ENCODE measurements around the gene CRIM1.
"Not testable (repeated sequence)": the region's sequence is repeated elsewhere in the genome, so short reads cannot be mapped to it uniquely, and the experiment has no call there.

The CRIM1 gene, protein sequence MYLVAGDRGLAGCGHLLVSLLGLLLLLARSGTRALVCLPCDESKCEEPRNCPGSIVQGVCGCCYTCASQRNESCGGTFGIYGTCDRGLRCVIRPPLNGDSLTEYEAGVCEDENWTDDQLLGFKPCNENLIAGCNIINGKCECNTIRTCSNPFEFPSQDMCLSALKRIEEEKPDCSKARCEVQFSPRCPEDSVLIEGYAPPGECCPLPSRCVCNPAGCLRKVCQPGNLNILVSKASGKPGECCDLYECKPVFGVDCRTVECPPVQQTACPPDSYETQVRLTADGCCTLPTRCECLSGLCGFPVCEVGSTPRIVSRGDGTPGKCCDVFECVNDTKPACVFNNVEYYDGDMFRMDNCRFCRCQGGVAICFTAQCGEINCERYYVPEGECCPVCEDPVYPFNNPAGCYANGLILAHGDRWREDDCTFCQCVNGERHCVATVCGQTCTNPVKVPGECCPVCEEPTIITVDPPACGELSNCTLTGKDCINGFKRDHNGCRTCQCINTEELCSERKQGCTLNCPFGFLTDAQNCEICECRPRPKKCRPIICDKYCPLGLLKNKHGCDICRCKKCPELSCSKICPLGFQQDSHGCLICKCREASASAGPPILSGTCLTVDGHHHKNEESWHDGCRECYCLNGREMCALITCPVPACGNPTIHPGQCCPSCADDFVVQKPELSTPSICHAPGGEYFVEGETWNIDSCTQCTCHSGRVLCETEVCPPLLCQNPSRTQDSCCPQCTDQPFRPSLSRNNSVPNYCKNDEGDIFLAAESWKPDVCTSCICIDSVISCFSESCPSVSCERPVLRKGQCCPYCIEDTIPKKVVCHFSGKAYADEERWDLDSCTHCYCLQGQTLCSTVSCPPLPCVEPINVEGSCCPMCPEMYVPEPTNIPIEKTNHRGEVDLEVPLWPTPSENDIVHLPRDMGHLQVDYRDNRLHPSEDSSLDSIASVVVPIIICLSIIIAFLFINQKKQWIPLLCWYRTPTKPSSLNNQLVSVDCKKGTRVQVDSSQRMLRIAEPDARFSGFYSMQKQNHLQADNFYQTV

DNA sequence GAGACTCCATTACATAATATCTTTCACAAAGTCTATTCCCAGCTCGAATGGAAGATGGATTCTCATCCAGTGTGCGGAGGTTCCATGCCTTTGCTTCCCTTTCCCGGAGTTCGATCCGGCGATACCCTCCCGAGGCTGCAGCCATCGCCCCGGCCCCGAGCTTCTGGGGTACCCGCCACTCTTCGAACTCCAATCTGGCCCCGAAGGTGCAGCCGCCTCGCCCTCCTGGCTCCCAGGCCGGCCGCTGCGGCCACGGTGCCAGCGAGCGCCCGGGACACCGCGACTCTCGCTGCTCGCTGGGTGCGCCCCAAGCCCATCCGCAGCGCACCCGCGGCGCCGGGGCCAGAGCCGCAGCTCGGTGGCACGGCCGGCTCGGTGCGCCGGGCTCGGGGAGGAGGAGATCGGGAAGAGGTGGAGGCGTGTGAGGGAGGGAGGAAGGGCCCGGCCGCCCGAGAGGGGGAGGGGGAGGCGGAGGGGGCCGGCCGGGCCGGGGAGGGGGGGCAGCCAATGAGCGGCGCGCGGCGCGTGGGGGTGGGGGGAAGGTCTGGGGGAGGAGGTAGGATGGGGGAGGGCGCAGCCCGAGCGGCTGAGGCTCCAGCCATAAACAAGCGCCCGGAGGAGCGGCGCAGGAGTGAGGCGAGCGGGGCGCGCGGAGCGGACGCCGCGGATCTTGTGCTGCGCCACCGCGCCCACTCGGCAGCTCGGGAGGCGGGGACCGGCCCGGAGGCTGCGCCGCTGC, at the start of gene CRIM1:
Gene CRIM1, plus strand, starts transcription at position 628 of the 739 bp plus-strand sequence. CDS start 515 bp downstream, outside the sequence.
- peak; percentile 14 to 88 (median 68) for DNase-seq

DNA sequence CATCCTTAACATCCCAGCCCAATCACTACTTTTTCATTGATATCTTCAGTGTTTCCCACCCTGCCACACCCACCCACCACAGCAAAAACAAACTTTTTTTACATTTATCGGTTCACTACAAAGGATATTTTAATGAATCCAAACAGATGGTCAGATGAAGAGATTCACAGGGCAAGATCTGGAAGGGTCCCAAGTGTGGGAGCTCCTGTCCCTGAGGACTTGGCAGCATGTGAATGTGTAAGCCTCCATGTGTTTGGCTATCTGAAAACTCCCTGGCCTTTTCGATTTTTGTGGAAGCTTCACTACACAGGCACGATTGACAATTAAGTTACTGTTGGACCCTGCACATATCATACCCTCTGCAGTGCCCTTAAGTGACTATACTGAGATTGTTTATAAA, 48.1 kb upstream of the CRIM1 start:
- DNase-seq = peak in 1 of 14 donors; percentile 16

DNA sequence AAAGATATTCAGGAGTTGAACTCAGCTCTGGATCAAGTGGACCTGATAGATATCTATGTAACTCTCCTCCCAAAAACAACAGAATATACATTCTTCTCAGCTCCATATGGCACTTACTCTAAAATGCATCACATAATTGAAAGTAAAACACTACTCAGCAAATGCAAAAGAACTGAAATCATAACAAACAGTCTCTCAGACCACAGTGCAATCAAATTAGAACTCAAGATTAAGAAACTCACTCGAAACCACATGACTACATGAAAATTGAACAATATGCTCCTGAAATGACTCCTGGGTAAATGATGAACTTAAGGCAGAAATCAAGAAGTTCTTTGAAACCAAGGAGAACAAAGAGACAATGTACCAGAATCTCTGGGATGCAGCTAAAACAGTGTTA, 45.1 kb upstream of the CRIM1 start:
- DNase-seq = not testable (repeated sequence)

DNA sequence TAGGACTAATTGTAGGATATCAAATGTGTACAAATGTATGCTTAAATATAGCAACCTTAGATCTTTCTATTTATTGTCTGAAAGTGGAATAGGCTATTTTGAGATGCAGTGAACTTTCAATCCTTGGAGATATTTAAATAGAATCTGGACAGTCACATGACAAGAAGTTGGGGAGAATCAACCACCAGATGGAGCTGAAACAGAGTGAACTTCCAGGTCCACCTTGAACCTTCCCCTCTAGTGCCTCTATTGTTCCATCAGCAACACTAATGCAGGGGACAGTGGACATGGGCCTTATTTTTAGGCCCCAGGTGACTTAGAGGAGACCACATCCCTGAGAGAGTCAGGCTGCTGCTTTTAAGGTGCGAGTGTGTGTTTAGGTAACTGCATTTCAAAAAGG, 37.0 kb upstream of the CRIM1 start:
- DNase-seq = no peak

DNA sequence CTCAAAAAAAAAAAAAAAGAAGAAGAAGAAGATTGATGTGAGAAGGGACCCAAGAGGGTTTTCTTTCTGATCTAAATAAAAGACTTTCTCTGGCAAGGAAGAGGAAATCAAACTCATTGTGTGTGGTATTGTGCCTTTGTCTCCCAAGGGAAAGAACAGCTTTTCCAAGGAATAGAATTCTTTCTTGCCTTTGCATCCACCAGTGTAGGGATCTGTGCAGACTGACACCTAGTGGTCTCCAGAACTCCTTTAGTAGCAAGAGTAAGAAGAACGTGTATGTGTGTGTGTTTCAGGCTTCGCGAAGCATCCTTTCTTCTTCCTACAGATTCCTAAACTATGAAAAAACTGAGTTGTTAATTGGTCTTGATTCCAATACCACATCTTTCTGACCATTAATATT, 33.5 kb upstream of the CRIM1 start:
- no peak for DNase-seq

DNA sequence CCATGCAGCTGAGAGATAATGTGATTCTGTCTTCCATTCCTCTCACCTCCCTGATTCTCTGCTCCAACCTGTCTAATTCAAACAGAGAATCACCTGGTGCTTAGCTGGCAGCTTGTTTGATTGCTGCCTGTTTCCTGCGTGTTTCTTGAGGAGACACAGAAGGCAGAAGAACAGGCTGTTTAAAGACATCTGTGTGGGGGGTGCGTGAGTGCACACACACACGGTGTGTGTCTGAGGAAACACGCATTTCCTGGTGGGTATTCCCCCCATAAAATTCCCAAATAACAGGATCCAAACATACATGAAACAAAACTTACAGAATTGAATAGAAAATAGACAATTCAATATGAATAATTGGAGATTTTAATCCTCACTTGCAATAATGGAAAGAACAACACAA, 29.3 kb upstream of the CRIM1 start:
- DNase-seq = no peak

DNA sequence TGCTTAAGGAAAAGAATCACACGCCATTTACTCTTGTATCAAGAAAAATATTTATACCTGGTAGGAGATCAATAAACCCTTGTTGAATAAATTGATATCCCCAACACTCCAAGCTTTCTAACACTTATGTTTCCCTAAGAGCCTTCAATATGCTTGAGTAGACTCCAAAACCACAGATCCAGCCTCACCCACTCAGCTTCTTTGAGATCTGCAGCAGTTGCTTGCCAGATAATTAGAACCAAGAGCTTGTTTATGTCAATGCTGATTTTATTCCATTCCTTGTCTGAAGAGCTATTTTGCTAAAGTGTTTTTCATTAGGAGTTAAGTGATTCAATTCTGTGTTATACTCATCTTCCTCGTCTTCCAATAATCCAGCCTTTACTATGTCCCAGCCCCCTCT, 26.3 kb upstream of the CRIM1 start:
- DNase-seq = no peak

DNA sequence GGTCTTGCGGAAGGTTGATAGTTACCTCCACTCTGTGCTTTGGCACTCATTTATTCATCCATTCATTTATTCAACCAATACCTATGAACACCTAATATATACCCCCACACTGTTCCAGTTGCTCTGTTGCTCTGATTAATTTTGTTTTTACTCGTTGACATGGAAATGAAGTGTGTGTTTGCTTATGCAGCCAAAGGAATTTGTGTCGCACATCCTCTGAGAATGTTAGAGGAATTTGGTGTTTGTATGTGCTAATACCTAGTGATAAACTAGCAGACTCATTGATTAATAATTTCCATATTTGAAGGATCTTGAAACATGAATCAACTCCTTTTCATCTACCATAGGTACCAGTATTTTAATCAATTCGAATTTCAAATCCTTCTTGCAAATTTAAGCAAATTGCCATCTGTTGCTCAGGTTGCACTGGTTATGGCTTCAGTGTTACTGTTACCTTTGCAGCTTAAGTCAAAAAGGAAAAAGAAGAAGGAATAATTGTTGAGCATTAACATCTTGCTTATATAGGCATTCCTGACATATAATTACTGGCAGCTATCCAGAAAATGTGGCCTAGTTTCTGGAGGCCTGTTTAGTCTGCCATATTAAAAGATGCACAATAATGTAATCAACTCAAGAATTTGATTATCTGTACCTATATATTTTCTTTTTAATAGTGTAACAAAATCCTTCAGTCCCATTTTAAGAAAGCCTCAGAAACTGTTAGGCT, 25.7 kb upstream of the CRIM1 start:
- no peak for DNase-seq

DNA sequence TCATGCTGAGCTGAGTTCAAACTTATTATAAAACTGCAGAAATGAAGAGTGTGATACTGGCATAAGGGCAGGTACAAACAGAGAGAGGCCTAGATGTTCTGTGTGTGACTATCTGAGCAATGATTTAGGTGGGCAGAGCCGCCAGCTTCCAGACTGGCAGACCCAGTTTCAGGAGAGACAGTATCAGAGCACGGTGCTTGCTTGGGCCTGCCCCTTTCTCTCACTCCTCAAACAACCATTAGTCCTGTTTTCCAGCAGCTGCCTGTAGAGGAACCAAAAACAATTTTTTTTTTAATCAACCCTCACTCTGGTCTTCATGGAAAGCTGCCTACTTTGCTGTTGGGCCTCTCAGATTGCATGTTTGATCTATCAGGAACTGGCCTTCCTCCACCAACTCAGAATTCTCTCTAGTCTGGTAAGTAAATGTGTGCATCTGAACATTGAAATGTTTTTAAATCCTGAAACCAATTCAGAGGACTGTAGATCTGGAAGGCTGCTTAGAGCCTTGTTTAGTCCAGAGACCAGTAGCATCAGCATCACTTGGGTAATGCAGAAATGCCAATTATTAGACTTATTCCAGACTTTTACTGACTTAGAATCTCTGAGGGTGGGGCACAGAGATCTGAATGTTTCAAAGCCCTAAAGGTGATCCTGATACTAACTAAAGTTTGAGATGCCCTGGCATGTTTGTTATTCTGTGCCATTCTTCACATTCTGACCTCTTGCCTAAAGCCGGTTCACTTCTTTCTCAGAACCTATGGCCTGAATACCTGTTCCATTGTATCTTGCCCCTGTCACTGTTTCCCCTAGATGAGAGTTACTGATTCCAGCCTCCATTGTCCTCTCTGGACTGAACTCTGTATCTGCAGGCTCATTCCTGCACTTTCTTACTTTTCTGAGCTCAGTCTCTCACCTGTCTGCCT, 24.8 kb upstream of the CRIM1 start:
- DNase-seq = no peak

DNA sequence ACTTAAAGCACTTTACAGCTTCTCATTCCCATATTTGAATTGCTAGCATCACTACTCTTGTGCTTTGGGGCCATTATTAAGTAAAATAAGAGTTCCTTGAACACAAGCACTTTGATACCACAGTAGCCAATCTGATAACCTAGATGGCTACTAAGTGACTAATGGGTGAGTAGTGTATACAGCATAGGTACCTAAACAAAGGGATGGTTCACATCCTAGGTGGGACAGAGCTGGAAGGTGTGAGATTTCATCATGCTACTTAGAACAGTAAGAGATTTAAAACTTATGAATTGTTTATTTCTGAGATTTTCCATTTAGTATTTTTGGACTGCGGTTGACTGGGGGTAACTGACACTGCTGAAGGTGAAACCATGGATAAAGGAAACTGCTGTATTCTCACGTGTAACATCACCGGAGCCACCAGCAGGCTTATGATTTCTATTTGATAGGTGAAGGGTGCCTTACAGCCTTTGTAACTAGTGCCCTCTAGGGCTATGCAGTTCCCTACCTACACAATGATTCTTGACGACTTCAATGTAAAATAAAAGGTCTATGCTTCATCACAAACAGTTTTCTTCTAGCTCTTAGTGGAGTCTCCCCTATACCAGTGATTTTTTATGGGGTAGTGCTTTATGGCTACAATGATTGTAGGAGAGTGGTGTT, 22.1 kb upstream of the CRIM1 start:
- no peak for DNase-seq

DNA sequence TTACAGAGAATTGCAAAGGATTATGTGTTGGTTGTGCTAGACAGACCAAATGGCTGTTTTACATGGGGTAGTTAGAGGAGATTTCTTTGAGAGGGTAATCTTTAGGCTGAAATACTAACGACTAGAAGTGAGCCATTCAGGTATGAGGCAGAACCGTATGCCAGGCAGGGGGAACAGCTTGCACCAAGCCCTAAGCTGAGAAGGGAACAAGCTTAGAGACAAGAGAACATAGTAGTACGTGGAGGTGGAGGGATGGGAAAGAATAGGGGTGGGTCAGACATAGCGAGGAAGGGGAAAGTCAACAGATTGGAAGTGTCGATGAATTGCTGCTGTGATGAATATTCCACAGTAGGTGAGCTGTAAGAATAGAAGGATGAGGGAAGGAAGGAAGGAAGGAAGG, 20.0 kb upstream of the CRIM1 start:
- no peak for DNase-seq

DNA sequence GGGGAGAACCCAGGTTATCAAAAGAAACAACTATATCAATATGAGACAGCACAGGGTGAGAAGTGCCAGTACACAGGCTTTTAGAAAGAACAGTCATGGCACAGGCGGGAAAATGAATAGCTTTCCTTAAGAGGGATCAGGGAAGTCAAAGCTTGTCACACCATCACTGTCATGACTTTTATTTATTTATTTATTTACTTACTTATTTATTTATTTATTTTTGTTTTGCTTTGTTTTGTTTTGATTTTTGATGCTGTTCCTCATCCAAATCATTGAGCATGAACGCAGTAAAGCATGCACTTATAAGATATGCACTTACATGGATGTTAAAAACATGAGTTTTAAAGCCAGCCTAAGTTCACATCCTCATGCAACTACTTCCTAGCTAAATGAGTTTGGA, 19.3 kb upstream of the CRIM1 start:
- no peak for DNase-seq

DNA sequence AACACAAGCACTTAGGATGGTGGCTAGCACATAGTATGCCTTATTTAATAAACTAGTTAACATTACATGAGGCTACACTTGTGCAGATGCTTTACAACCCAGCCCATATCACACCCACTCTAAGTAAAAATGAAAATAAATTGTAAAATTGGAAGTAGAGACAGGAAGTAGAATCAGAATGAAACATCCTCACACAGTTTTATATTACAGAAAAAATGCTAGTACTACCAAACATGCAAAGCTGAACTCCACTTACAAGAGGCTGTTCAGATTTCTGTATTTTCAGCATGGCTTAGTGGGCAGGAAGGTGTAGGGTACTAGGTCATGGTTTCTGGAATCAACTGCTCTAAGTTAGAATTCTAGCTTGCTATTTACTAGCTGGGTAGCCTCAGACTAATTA, 18.2 kb upstream of the CRIM1 start:
- DNase-seq = no peak

DNA sequence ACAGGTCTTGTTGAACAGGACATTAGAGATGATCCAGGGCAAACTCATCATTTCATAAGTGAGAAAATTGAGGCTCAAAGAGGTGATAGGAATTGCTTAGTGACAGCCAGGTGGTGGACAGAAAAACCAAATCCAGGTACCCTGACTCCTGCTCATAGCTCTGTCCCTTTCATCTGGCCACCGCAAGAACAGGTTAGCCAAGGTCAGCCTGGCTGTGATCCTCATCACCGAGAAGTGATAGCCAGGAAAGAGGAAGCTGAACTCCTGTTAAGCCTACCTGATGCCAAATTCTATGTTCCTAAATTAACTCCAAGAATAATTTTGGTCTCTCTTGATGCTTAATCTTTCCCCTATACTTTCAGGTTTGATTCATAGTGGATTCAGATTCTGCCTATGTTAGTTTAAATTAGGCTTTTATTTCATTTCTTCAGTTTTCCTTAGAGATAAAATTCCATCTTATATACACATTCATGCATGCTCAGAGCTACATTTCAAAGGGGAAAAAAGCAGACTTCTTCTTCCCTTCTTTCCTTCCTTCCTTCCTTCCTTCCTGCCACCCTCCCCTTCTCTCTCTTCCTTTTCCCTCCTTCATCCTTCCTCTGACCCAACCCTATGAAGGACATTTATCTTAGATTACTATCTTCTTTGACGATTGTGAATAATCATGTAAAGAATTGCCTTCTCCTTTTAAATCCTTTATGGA, 17.3 kb upstream of the CRIM1 start:
- DNase-seq = no peak

DNA sequence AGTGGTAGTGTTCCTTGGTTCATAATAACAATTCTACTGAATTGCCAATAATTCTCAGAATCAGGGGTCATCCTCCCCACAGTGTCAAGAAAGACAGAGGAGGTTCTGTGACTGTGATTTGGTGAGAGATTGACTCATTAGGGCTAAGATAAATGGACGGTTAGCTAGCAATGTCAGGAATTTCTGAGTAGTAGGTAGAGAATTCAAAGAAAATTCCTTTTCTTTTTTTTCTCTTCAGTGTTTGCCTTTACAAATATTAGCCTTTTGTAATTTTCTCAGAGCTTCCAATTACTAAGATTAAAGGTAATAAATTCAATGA, 16.8 kb upstream of the CRIM1 start:
- DNase-seq = no peak

DNA sequence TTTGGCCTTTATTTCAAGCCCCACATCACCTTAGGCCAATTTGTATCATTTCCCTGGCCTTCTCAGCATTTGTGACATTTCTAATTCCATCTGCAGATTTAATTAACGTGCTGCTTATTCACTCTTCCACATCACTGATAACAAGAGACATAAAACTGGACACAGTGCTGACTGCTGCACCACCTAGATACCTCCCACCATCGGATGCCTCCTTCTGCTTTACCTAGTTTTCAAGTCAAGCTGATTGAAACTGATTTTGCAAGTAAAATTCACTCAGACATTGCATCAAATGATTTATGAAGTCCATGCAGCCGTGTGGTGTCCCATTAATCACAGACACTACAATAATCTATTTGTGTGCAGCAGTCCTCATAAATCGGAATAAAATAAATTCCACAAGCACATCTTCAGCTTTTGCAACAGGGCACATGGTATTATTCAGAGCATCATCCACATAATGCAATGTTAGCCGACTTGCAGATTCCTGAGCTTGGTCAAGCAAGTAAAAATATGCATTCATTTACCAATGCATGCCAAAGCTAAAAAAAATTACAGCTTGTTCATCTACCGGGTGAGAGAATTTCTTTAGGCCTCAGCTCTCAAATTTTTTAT, 15.9 kb upstream of the CRIM1 start:
- DNase-seq = peak in 1 of 14 donors; percentile 4

DNA sequence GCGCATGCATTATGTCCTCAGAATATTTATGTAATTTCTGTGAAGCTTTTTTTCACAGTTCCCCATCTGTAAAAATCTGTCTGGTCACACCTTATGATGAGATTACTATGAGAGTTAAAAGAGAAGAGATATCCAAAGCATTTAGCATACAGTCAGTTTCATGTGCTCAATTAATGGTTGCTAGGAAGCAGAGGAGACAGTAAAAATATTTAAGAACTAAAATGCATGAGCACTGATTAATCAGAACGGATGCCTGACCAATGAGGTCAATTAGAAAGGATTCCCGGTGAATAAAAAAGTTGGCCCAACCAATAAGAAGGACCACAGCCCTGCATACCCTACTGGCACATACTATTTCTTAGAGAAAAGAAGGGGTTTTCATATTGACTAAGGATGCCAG, 12.0 kb upstream of the CRIM1 start:
- no peak for DNase-seq

DNA sequence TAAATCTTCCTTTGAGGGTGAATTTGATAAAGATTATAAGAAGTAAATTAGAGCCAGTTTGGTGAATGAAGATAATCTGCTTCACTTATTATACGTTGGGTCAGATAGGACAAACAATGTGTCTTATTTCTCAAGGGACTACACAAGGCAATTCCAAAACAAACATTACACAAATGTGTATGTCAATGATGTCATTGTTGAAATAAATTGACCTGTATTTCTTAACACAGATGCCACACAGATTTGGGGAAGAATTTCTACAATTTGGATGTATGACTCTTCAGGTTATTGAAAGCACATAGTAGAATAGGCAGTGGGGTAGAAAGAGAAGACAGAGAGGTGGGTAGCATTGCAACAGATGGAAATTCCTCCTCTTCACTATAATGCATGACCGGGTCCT, 6.9 kb upstream of the CRIM1 start:
- no peak for DNase-seq

DNA sequence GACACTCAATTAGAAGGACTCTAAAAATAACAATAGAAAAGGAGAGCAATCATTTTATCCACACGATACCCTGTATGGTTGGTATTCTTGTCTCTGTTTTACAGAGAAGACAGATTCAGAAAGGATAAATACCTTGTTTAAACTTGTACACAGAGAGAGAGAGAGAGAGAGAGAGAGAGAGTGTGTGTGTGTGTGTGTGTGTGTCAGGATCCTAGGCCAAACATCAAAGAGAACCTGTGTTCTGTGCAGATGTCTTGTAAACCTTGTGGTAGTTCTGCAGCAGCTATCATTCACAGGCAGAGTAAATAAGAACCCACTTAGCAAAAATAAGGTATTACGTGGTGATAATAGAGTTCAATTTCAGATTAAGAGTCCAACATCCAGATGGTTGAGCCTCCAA, 4.3 kb upstream of the CRIM1 start:
- DNase-seq = no peak
